Suprapubic skin (tissue), 4 donors: ENCODE measurements around the gene CCDC92B.

Experiments used
- POLR2A ChIP-seq, 2 donors: fragments of 450-650 bp; IDR thresholded peaks; one replicate each; pipeline ENCODE4 v1.6.1; 2017; ENCODE audit warnings: antibody characterized with exemption in 2 of 2, mild to moderate bottlenecking in 2 of 2, moderate library complexity in 2 of 2
- POLR2AphosphoS5 ChIP-seq, 3 donors: sonication (generic); formaldehyde crosslinking; IDR thresholded peaks; one replicate each; pipeline ENCODE4 v1.6.1; 2017; ENCODE audit warnings: antibody characterized with exemption in 3 of 3
- TF ChIP-seq, protein P1 (sequence below), 2 donors: fragments of 200-600 bp in 1 of 2; fragments of 450-650 bp in 1 of 2; sonication (generic) in 1 of 2; IDR thresholded peaks; one replicate each; pipeline ENCODE4 v1.5.1; 2016 to 2019; ENCODE audit warnings: antibody characterized with exemption in 2 of 2, mild to moderate bottlenecking in 1 of 2, moderate library complexity in 1 of 2

- TF ChIP-seq, protein P1, sequence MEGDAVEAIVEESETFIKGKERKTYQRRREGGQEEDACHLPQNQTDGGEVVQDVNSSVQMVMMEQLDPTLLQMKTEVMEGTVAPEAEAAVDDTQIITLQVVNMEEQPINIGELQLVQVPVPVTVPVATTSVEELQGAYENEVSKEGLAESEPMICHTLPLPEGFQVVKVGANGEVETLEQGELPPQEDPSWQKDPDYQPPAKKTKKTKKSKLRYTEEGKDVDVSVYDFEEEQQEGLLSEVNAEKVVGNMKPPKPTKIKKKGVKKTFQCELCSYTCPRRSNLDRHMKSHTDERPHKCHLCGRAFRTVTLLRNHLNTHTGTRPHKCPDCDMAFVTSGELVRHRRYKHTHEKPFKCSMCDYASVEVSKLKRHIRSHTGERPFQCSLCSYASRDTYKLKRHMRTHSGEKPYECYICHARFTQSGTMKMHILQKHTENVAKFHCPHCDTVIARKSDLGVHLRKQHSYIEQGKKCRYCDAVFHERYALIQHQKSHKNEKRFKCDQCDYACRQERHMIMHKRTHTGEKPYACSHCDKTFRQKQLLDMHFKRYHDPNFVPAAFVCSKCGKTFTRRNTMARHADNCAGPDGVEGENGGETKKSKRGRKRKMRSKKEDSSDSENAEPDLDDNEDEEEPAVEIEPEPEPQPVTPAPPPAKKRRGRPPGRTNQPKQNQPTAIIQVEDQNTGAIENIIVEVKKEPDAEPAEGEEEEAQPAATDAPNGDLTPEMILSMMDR (IDR thresholded peaks at IDR 0.05): no peak
- TF ChIP-seq POLR2AphosphoS5 (IDR thresholded peaks at IDR 0.05) (no peak), POLR2A (IDR thresholded peaks at IDR 0.05) (no peak)
Measured at GRCh38 chr17:2734939-2735338, 14.5 kb downstream of the CCDC92B start.
